Left ventricle myocardium superior (tissue), 1 donor: Measurements from ENCODE around the gene POF1B. TPM values are rescaled to one million over a fixed set of nuclear protein-coding genes. Genes with fewer than 3 reads are reported as not detected.

Source experiments
- ATAC-seq: fragments of 200-7000 bp; cut with Tn5 transposase; one replicate; pipeline ENCODE4 v1.9.1; 2020; ENCODE audit warnings: mild to moderate bottlenecking, moderate library complexity
- DNase-seq: peaks from one replicate; pipeline ENCODE4 v3.0.0-alpha.2; 2020
- intact Hi-C: fragments of 100-400 bp; cut with micrococcal nuclease; formaldehyde crosslinking; loops from one replicate; pipeline ENCODE4 v1.11.0; 2022
- total RNA-seq: library from RNA; stranded (reverse); fragmentation: NEBNext Ultra II Directional; extraction: Animal tissue kit (Norgen Biotek cat#: 25700); gene quantifications from one replicate; pipeline ENCODE4 v1.2.1, GENCODE V29; 2021
- donor health status: DM: no; HTN: yes; CAD: no; lungs with severe emphysema.

POF1B gene
- total RNA-seq, 1 donor from 2014 or later = 4.4 TPM

GRCh38 chrX:85244450-85245211 lies 134.8 kb downstream of the POF1B start:
- ATAC-seq (peak; percentile 53), DNase-seq (no peak)
- intact Hi-C loops = no loop called here

GRCh38 chrX:85243761-85244449 lies 135.6 kb downstream of the POF1B start, which contains the start of the genes SATL1 and ZNF711:
Gene SATL1, minus strand, starts transcription at chrX:85243779. Its CDS starts 134,811 bp downstream, at chrX:85108968.
Gene ZNF711, plus strand, starts transcription at chrX:85243991. Its CDS starts 3,582 bp downstream, at chrX:85247573.
- peak; percentile 44 for DNase-seq
- ATAC-seq = peak; percentile 83
- intact Hi-C loops = no loop called here

- intact Hi-C loops = no loop called here
- ATAC-seq (no peak), DNase-seq (no peak)
Measured at GRCh38 chrX:85243155-85243554, 136.3 kb downstream of the POF1B start.

Other genes with a start within 250 kb of the POF1B start
- not detected for gene SATL1, start 135.9 kb downstream of the POF1B start, total RNA-seq
- 0.62 TPM for gene ZNF711, start 135.7 kb downstream of the POF1B start, total RNA-seq